PFSK-1 (cell line): ENCODE data around the gene KIF26B.

Experiments used
- FOXP2 ChIP-seq: optimal IDR thresholded peaks from 2 replicates; pipeline ENCODE3; 2011; ENCODE audit warnings: borderline replicate concordance, control low read depth, inconsistent platforms; ENCODE audit not compliant: insufficient read depth; ENCODE audit errors: extremely low read length, extremely low read depth
- POLR2AphosphoS5 ChIP-seq: IDR thresholded peaks from 2 replicates; pipeline ENCODE4 v1.6.1; 2012; ENCODE audit warnings: low read depth, mild to moderate bottlenecking, control low read depth, low read length, moderate library complexity
- REST ChIP-seq, 2 experiments: IDR thresholded peaks; 2 replicates each; pipeline versions ENCODE4 v1.6.1 to v1.8.0; 2011 to 2012; ENCODE audit warnings: low read depth in 2 of 2, low read length in 2 of 2, control low read depth in 1 of 2, inconsistent platforms in 1 of 2, mild to moderate bottlenecking in 1 of 2, moderate library complexity in 1 of 2; ENCODE audit not compliant: insufficient read depth in 1 of 2
- SIN3A ChIP-seq: IDR thresholded peaks from 2 replicates; pipeline ENCODE4 v1.6.1; 2012; ENCODE audit warnings: mild to moderate bottlenecking, low read length, moderate library complexity, borderline replicate concordance; ENCODE audit not compliant: insufficient read depth
- TAF1 ChIP-seq: IDR thresholded peaks from 2 replicates; pipeline ENCODE4 v1.6.1; 2012; ENCODE audit warnings: low read length, control low read depth, borderline replicate concordance; ENCODE audit not compliant: insufficient read depth

The KIF26B gene

GRCh38 chr1:245551536-245551935, 396.8 kb downstream of the KIF26B start:
- no peak for TF ChIP-seq REST (IDR thresholded peaks at IDR 0.05; ENCODE audit: insufficient read depth in 1 of 2, low read depth in 2 of 2, low read length in 2 of 2)

GRCh38 chr1:245552331-245552730, 397.5 kb downstream of the KIF26B start:
- TF ChIP-seq FOXP2 = no peak
- TF ChIP-seq SIN3A = no peak
- TF ChIP-seq TAF1 = no peak
- TF ChIP-seq POLR2AphosphoS5 = no peak
- TF ChIP-seq REST (IDR thresholded peaks at IDR 0.05; ENCODE audit: insufficient read depth in 1 of 2, low read depth in 2 of 2, low read length in 2 of 2) = no peak

- TF ChIP-seq POLR2AphosphoS5 (no peak), FOXP2 (no peak), TAF1 (no peak), SIN3A (no peak), REST (IDR thresholded peaks at IDR 0.05; ENCODE audit: insufficient read depth in 1 of 2, low read depth in 2 of 2, low read length in 2 of 2) (no peak)
These were observed 401.3 kb downstream of the KIF26B start for GRCh38 chr1:245556057-245556456.

GRCh38 chr1:245558069-245558468, 403.3 kb downstream of the KIF26B start:
- TF ChIP-seq SIN3A = no peak
- no peak for TF ChIP-seq REST (IDR thresholded peaks at IDR 0.05; ENCODE audit: insufficient read depth in 1 of 2, low read depth in 2 of 2, low read length in 2 of 2)
- TF ChIP-seq FOXP2 = no peak

GRCh38 chr1:245560316-245560859, 405.6 kb downstream of the KIF26B start:
- TF ChIP-seq TAF1 (no peak), FOXP2 (no peak), POLR2AphosphoS5 (no peak), SIN3A (no peak), REST (IDR thresholded peaks at IDR 0.05; ENCODE audit: insufficient read depth in 1 of 2, low read depth in 2 of 2, low read length in 2 of 2) (no peak)
